ENCODE results near the gene MCUB. TPM values are rescaled to one million over a fixed set of nuclear protein-coding genes. Genes with fewer than 3 reads are reported as not detected.

The MCUB gene
- polyA plus RNA-seq, 3 donors = 117 to 125 (median 123) TPM

DNA sequence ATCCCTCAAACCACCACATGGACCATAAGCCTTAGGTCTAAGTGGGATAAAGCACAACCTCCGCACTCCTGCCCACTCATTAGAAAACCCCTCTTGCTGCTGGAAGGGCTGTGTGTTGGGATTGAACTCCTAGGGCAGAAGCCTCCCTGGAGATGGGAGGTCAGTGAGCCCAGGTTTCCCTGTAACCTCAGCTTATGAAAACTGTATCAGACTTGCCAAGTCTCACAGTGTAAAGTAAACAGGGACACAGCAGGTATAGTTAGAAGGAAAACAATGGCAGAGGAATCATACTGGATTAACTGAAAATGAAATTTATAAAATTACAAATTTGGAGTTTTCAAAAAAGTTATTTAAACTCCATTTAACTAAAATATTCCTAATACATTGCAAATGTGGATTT, 113.3 kb downstream of the MCUB start:
- Histone ChIP-seq H3K9me3 (replicated peaks in 1 of 2; ENCODE audit: control insufficient read depth in 1 of 2, insufficient read depth in 1 of 2, low read length in 2 of 2) (peaks cover 0 to under 1% of the 10 kb centered on the region in 2 donors), H3K9ac (ENCODE audit: insufficient read depth, low read length, poor library complexity, severe bottlenecking) (no peak overlapping the region), H3K4me3 (replicated peaks in 1 of 3; ENCODE audit: low read depth in 2 of 3, low read length in 3 of 3) (no peak overlapping the region), H3K4me1 (ENCODE audit: control insufficient read depth in 1 of 2, insufficient read depth in 2 of 2, low read length in 2 of 2) (no peaks in the 10 kb centered on the region), H3K79me2 (ENCODE audit: insufficient read depth, low read length) (no peaks in the 10 kb centered on the region), H4K20me1 (ENCODE audit: insufficient read depth, low read length) (peaks cover 15% of the 10 kb centered on the region), H3K27ac (ENCODE audit: low read depth in 1 of 2, low read length in 2 of 2) (no peak overlapping the region), H2AFZ (ENCODE audit: insufficient read depth, low read depth, low read length, poor library complexity, severe bottlenecking) (no peak overlapping the region), H3K27me3 (ENCODE audit: control insufficient read depth in 2 of 2, insufficient read depth in 2 of 2, low read length in 2 of 2) (no peaks in the 10 kb centered on the region), H3K36me3 (replicated peaks in 1 of 2; ENCODE audit: control insufficient read depth in 1 of 2, insufficient read depth in 2 of 2, low read length in 2 of 2) (peaks cover 4 to 28% of the 10 kb centered on the region in 2 donors), H3K4me2 (replicated peaks; ENCODE audit: extremely low read depth, low read length, poor library complexity, severe bottlenecking) (no peak overlapping the region)
- peaks cover 2 to 11% (median 6%) of the 10 kb centered on the region in 7 donors for H3K9me3 Mint-ChIP-seq
- no peak overlapping the region for H3K27ac Mint-ChIP-seq
- TF ChIP-seq, protein P1, sequence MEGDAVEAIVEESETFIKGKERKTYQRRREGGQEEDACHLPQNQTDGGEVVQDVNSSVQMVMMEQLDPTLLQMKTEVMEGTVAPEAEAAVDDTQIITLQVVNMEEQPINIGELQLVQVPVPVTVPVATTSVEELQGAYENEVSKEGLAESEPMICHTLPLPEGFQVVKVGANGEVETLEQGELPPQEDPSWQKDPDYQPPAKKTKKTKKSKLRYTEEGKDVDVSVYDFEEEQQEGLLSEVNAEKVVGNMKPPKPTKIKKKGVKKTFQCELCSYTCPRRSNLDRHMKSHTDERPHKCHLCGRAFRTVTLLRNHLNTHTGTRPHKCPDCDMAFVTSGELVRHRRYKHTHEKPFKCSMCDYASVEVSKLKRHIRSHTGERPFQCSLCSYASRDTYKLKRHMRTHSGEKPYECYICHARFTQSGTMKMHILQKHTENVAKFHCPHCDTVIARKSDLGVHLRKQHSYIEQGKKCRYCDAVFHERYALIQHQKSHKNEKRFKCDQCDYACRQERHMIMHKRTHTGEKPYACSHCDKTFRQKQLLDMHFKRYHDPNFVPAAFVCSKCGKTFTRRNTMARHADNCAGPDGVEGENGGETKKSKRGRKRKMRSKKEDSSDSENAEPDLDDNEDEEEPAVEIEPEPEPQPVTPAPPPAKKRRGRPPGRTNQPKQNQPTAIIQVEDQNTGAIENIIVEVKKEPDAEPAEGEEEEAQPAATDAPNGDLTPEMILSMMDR (IDR thresholded peaks at IDR 0.05) = no peak
- DNase-seq = no peak
- H3K27me3 Mint-ChIP-seq (ENCODE audit: low read depth in 3 of 3) = peaks cover 0 to 2% (median 0%) of the 10 kb centered on the region in 3 donors
- H3K36me3 Mint-ChIP-seq = peaks cover 32 to 53% of the 10 kb centered on the region in 2 donors
- H3K4me3 Mint-ChIP-seq = no peak overlapping the region
- no peaks in the 10 kb centered on the region for H3K4me1 Mint-ChIP-seq
- no CpG with 5 or more reads among the region's 1 CpG for WGBS (ENCODE audit: insufficient coverage)
- intact Hi-C loops (cut with micrococcal nuclease) = no loop called here

- TF ChIP-seq, protein P1 (IDR thresholded peaks at IDR 0.05) = no peak
- peaks cover 37 to 56% of the 10 kb centered on the region in 2 donors for H3K36me3 Mint-ChIP-seq
Observed at GRCh38 chr4:109675181-109675580, 115.1 kb downstream of the MCUB start.

More at GRCh38 chr4:109675181-109675580, 115.1 kb downstream of the MCUB start:
- Histone ChIP-seq H3K4me1 (ENCODE audit: control insufficient read depth in 1 of 2, insufficient read depth in 2 of 2, low read length in 2 of 2) (no peaks in the 10 kb centered on the region), H3K27ac (ENCODE audit: low read depth in 1 of 2, low read length in 2 of 2) (no peak overlapping the region), H3K9me3 (replicated peaks in 1 of 2; ENCODE audit: control insufficient read depth in 1 of 2, insufficient read depth in 1 of 2, low read length in 2 of 2) (peaks cover 4 to 7% of the 10 kb centered on the region in 2 donors), H3K9ac (ENCODE audit: insufficient read depth, low read length, poor library complexity, severe bottlenecking) (no peak overlapping the region), H3K4me2 (replicated peaks; ENCODE audit: extremely low read depth, low read length, poor library complexity, severe bottlenecking) (no peak overlapping the region), H4K20me1 (ENCODE audit: insufficient read depth, low read length) (peaks cover 3% of the 10 kb centered on the region), H3K4me3 (replicated peaks in 1 of 3; ENCODE audit: low read depth in 2 of 3, low read length in 3 of 3) (no peak overlapping the region), H2AFZ (ENCODE audit: insufficient read depth, low read depth, low read length, poor library complexity, severe bottlenecking) (no peak overlapping the region), H3K79me2 (ENCODE audit: insufficient read depth, low read length) (no peaks in the 10 kb centered on the region), H3K36me3 (replicated peaks in 1 of 2; ENCODE audit: control insufficient read depth in 1 of 2, insufficient read depth in 2 of 2, low read length in 2 of 2) (peaks cover 3 to 32% of the 10 kb centered on the region in 2 donors), H3K27me3 (ENCODE audit: control insufficient read depth in 2 of 2, insufficient read depth in 2 of 2, low read length in 2 of 2) (no peaks in the 10 kb centered on the region)
- Mint-ChIP-seq H3K27ac (no peak overlapping the region), H3K9me3 (peaks cover 5 to 18% (median 9%) of the 10 kb centered on the region in 7 donors), H3K27me3 (ENCODE audit: low read depth in 3 of 3) (peaks cover 0 to 4% (median 1%) of the 10 kb centered on the region in 3 donors), H3K4me1 (no peaks in the 10 kb centered on the region), H3K4me3 (no peak overlapping the region)
- DNase-seq = no peak
- intact Hi-C loops (cut with micrococcal nuclease) = no loop called here
- WGBS (ENCODE audit: insufficient coverage) = 100% methylated on average over 3 of the region's 3 CpGs

Measured in CD14-positive monocyte (primary cell).